Astrocyte (in vitro differentiated cells and primary cell): ENCODE data around the gene DDX39A. TPM values are rescaled to one million over a fixed set of nuclear protein-coding genes. Genes with fewer than 3 reads are reported as not detected.

Source experiments
- DNase-seq: peaks from one replicate; pipeline ENCODE4 v3.0.0-alpha.2; 2010; ENCODE audit warnings: low read depth
- FAIRE-seq: peaks from 2 replicates; lab custom pipeline; 2011; peaks lifted over from hg19 to GRCh38; lab: Jason Lieb, UNC
- H2AFZ ChIP-seq: 2 replicates; pipeline ENCODE4 v1.6.0; 2012; ENCODE audit warnings: low read depth, low read length, inconsistent platforms
- H3K27ac ChIP-seq: 2 replicates; pipeline ENCODE4 v1.5.1; 2011; ENCODE audit warnings: low read depth, low read length, inconsistent platforms
- H3K27me3 ChIP-seq: 2 replicates; pipeline ENCODE4 v1.6.0; 2011; ENCODE audit warnings: low read length, inconsistent platforms; ENCODE audit not compliant: insufficient read depth
- H3K36me3 ChIP-seq: 2 replicates; pipeline ENCODE4 v1.5.1; 2011; ENCODE audit warnings: low read length, inconsistent platforms; ENCODE audit not compliant: insufficient read depth
- H3K4me1 ChIP-seq: 2 replicates; pipeline ENCODE4 v1.5.1; 2011; ENCODE audit warnings: low read length, inconsistent platforms; ENCODE audit not compliant: insufficient read depth
- H3K4me2 ChIP-seq: 2 replicates; pipeline ENCODE4 v1.6.0; 2012; ENCODE audit warnings: low read length, inconsistent platforms
- H3K4me3 ChIP-seq: 2 replicates; pipeline ENCODE4 v1.5.1; 2011; ENCODE audit warnings: low read depth, mild to moderate bottlenecking, low read length, inconsistent platforms; ENCODE audit not compliant: insufficient read depth
- H3K79me2 ChIP-seq: 2 replicates; pipeline ENCODE4 v1.6.0; 2012; ENCODE audit warnings: mild to moderate bottlenecking, low read length, inconsistent platforms; ENCODE audit not compliant: insufficient read depth
- H3K9ac ChIP-seq: 2 replicates; pipeline ENCODE4 v1.6.0; 2012; ENCODE audit warnings: mild to moderate bottlenecking, low read length, inconsistent platforms
- H3K9me3 ChIP-seq: 2 replicates; pipeline ENCODE4 v1.5.1; 2012; ENCODE audit warnings: low read depth, mild to moderate bottlenecking, low read length, inconsistent platforms; ENCODE audit not compliant: insufficient read depth
- H4K20me1 ChIP-seq: 2 replicates; pipeline ENCODE4 v1.6.0; 2012; ENCODE audit warnings: low read length, inconsistent platforms; ENCODE audit not compliant: insufficient read depth
- H3K27ac Mint-ChIP-seq: one replicate; pipeline ENCODE4 v1.8.0; 2021; ENCODE audit warnings: mild to moderate bottlenecking, mixed read lengths; ENCODE audit not compliant: unreplicated experiment
- H3K27me3 Mint-ChIP-seq: one replicate; pipeline ENCODE4 v1.8.0; 2021; ENCODE audit warnings: low read depth, mixed read lengths; ENCODE audit not compliant: unreplicated experiment
- H3K36me3 Mint-ChIP-seq: one replicate; pipeline ENCODE4 v1.8.0; 2021; ENCODE audit warnings: low read depth, mixed read lengths; ENCODE audit not compliant: unreplicated experiment
- H3K4me1 Mint-ChIP-seq: one replicate; pipeline ENCODE4 v1.8.0; 2021; ENCODE audit warnings: low read depth, mixed read lengths; ENCODE audit not compliant: unreplicated experiment
- H3K4me3 Mint-ChIP-seq: one replicate; pipeline ENCODE4 v1.8.0; 2021; ENCODE audit warnings: mild to moderate bottlenecking, moderate library complexity, mixed read lengths; ENCODE audit not compliant: unreplicated experiment
- H3K9me3 Mint-ChIP-seq: one replicate; pipeline ENCODE4 v1.8.0; 2021; ENCODE audit warnings: mild to moderate bottlenecking, mixed read lengths; ENCODE audit not compliant: unreplicated experiment
- EZH2 ChIP-seq: IDR thresholded peaks from 2 replicates; pipeline ENCODE4 v1.6.1; 2012; ENCODE audit warnings: mild to moderate bottlenecking, low read length, inconsistent platforms; ENCODE audit not compliant: insufficient read depth
- total RNA-seq: library from RNA; stranded (reverse); gene quantifications from 2 replicates; pipeline ENCODE4 v1.2.1, GENCODE V29; 2021
- TF ChIP-seq, protein P1 (sequence below): IDR thresholded peaks from 2 replicates; pipeline ENCODE4 v1.5.1; 2011; ENCODE audit warnings: low read depth, mild to moderate bottlenecking, inconsistent platforms, low read length, moderate library complexity; ENCODE audit not compliant: insufficient read depth

The DDX39A gene
- total RNA-seq, 1 donor from 2014 or later, result 54.9 TPM

DNA sequence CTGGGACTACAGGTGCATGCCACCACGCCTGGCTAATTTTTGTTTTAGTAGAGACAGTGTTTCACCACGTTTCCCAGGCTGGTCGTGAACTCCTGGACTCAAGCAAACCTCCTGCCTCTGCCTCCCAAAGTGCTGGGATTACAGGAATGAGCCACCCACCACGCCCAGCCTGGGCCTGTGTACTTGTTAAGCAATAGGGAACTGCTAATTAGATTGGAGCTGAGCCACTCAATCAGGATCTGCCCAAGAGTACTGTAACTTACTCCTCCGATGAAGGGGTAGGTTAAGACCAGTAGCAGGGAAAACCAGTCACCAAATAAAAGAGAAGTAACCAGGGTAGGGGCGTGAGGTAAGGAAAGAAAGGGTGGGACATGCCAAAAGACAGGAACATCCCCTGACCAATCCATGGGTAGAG is 2.3 kb downstream of the DDX39A start:
- Mint-ChIP-seq H3K9me3 (no peaks in the 10 kb centered on the region), H3K4me1 (peaks cover 28% of the 10 kb centered on the region), H3K4me3 (peak overlapping the region; percentile 76), H3K27me3 (no peaks in the 10 kb centered on the region), H3K36me3 (peaks cover 6% of the 10 kb centered on the region), H3K27ac (no peak overlapping the region)
- no peaks in the 10 kb centered on the region for H3K27me3 ChIP-seq
- peak overlapping the region; percentile 35 for H3K9ac ChIP-seq
- H3K79me2 ChIP-seq, result peaks cover 71% of the 10 kb centered on the region
- H3K27ac ChIP-seq, result no peak overlapping the region
- H3K36me3 ChIP-seq, result peaks cover 15% of the 10 kb centered on the region
- H4K20me1 ChIP-seq, result peaks cover 65% of the 10 kb centered on the region
- H2AFZ ChIP-seq, result no peak overlapping the region
- DNase-seq (no peak), FAIRE-seq (no peak)
- H3K4me2 ChIP-seq, result peak overlapping the region; percentile 83
- TF ChIP-seq, protein P1, sequence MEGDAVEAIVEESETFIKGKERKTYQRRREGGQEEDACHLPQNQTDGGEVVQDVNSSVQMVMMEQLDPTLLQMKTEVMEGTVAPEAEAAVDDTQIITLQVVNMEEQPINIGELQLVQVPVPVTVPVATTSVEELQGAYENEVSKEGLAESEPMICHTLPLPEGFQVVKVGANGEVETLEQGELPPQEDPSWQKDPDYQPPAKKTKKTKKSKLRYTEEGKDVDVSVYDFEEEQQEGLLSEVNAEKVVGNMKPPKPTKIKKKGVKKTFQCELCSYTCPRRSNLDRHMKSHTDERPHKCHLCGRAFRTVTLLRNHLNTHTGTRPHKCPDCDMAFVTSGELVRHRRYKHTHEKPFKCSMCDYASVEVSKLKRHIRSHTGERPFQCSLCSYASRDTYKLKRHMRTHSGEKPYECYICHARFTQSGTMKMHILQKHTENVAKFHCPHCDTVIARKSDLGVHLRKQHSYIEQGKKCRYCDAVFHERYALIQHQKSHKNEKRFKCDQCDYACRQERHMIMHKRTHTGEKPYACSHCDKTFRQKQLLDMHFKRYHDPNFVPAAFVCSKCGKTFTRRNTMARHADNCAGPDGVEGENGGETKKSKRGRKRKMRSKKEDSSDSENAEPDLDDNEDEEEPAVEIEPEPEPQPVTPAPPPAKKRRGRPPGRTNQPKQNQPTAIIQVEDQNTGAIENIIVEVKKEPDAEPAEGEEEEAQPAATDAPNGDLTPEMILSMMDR, result no peak
- TF ChIP-seq EZH2, result no peak
- H3K4me3 ChIP-seq, result peak overlapping the region; percentile 33
- H3K4me1 ChIP-seq, result peaks cover 18% of the 10 kb centered on the region
- no peaks in the 10 kb centered on the region for H3K9me3 ChIP-seq

DNA sequence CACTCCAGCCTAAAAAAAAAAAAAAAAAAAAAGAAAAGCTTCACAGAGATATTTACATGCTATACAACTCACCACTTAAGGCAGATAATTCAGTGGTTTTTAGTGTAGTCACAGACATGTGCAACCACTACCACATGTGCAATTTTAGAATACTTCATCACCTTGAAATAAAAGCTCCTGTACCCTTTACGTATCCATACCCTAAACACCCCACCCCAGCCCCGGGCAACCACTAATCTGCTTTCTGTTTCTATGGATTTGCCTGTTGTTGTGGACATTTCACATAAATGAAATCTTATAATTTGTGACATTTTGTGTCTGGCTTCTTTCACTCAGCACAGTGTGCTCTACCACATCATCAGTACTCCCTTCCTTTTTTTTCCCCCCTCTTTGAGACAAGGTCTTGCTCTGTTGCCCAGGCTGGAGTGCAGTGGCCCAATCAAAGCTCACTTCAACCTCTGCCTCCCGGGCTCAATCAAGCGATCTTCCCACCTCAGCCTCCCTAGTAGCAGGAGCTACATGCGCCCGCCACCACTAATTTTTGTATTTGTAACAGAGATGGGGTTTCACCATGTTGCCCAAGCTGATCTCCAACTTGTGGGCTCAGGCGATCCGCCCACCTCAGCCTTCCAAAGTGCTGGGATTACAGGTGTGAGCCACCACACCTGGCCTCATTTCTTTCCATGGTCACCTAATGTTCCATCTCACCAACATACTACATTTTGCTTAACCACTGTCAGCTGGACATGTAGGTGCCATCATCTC is 4.0 kb downstream of the DDX39A start:
- H3K4me3 Mint-ChIP-seq, result peak overlapping the region; percentile 69
- no peaks in the 10 kb centered on the region for H3K27me3 ChIP-seq
- FAIRE-seq (no peak), DNase-seq (no peak)
- H3K27ac Mint-ChIP-seq, result no peak overlapping the region
- H3K36me3 Mint-ChIP-seq, result peaks cover 9% of the 10 kb centered on the region
- H3K27ac ChIP-seq, result no peak overlapping the region
- H3K9me3 ChIP-seq, result no peaks in the 10 kb centered on the region
- peaks cover 28% of the 10 kb centered on the region for H3K4me1 Mint-ChIP-seq
- H3K4me3 ChIP-seq, result no peak overlapping the region
- no peak for TF ChIP-seq EZH2
- TF ChIP-seq, protein P1, result no peak
- no peaks in the 10 kb centered on the region for H3K9me3 Mint-ChIP-seq
- peaks cover 25% of the 10 kb centered on the region for H3K36me3 ChIP-seq
- H3K79me2 ChIP-seq, result peaks cover 85% of the 10 kb centered on the region
- H3K9ac ChIP-seq, result no peak overlapping the region
- H4K20me1 ChIP-seq, result peaks cover 82% of the 10 kb centered on the region
- no peak overlapping the region for H3K4me2 ChIP-seq
- H3K4me1 ChIP-seq, result peaks cover 18% of the 10 kb centered on the region
- no peak overlapping the region for H2AFZ ChIP-seq
- no peaks in the 10 kb centered on the region for H3K27me3 Mint-ChIP-seq

- Histone ChIP-seq H2AFZ (no peak overlapping the region), H3K9me3 (no peaks in the 10 kb centered on the region), H3K79me2 (peaks cover 90% of the 10 kb centered on the region), H3K4me1 (peaks cover 14% of the 10 kb centered on the region), H4K20me1 (peaks cover 96% of the 10 kb centered on the region), H3K36me3 (peaks cover 36% of the 10 kb centered on the region), H3K4me3 (no peak overlapping the region), H3K27ac (no peak overlapping the region), H3K9ac (peak overlapping the region; percentile 20), H3K4me2 (peak overlapping the region; percentile 62), H3K27me3 (no peaks in the 10 kb centered on the region)
- Mint-ChIP-seq H3K9me3 (no peaks in the 10 kb centered on the region), H3K27ac (peak overlapping the region; percentile 72), H3K4me1 (peaks cover 28% of the 10 kb centered on the region), H3K36me3 (peaks cover 9% of the 10 kb centered on the region), H3K4me3 (peak overlapping the region; percentile 45), H3K27me3 (no peaks in the 10 kb centered on the region)
- TF ChIP-seq, protein P1, result no peak
- no peak for TF ChIP-seq EZH2
- FAIRE-seq, result no peak
- DNase-seq, result peak; percentile 71
Measured at GRCh38 chr19:14413693-14414181, 5.4 kb downstream of the DDX39A start.
